ENCODE data around the gene NDUFC1.

DNA sequence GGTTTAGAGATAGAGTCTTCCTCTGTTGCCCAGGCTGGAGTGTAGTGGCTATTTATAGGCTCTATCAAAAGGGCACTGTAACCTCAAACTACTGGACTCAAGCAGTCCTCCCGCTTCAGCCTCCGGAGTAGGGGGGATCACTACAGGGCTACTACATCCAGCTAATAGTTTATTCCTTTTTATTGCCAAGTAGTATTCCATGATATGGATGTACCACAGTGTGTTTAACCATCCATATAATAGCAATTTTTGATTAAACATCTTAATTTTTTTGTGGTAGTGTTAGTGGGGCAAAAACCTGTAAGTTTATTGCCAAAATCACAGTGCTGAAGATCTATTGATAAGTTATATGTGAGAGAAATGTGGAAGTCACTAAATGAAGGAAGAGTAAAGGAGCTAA lies 2.6 kb upstream of the NDUFC1 start:
- no peak for TF ChIP-seq MYNN (IDR thresholded peaks at IDR 0.05)
- no peak for TF ChIP-seq MYNN (CRISPR knock-in tag; IDR thresholded peaks at IDR 0.05)
- TF ChIP-seq, protein P1, sequence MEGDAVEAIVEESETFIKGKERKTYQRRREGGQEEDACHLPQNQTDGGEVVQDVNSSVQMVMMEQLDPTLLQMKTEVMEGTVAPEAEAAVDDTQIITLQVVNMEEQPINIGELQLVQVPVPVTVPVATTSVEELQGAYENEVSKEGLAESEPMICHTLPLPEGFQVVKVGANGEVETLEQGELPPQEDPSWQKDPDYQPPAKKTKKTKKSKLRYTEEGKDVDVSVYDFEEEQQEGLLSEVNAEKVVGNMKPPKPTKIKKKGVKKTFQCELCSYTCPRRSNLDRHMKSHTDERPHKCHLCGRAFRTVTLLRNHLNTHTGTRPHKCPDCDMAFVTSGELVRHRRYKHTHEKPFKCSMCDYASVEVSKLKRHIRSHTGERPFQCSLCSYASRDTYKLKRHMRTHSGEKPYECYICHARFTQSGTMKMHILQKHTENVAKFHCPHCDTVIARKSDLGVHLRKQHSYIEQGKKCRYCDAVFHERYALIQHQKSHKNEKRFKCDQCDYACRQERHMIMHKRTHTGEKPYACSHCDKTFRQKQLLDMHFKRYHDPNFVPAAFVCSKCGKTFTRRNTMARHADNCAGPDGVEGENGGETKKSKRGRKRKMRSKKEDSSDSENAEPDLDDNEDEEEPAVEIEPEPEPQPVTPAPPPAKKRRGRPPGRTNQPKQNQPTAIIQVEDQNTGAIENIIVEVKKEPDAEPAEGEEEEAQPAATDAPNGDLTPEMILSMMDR (IDR thresholded peaks at IDR 0.05 in 2 of 3, conservative IDR thresholded peaks at IDR 0.05 in 1 of 3; ENCODE audit: insufficient read depth in 2 of 3, low read depth in 1 of 3, low read length in 3 of 3), result no peak
- TF ChIP-seq, protein P2, sequence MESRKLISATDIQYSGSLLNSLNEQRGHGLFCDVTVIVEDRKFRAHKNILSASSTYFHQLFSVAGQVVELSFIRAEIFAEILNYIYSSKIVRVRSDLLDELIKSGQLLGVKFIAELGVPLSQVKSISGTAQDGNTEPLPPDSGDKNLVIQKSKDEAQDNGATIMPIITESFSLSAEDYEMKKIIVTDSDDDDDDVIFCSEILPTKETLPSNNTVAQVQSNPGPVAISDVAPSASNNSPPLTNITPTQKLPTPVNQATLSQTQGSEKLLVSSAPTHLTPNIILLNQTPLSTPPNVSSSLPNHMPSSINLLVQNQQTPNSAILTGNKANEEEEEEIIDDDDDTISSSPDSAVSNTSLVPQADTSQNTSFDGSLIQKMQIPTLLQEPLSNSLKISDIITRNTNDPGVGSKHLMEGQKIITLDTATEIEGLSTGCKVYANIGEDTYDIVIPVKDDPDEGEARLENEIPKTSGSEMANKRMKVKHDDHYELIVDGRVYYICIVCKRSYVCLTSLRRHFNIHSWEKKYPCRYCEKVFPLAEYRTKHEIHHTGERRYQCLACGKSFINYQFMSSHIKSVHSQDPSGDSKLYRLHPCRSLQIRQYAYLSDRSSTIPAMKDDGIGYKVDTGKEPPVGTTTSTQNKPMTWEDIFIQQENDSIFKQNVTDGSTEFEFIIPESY (CRISPR knock-in tag; IDR thresholded peaks at IDR 0.05), result no peak

Data from K562 (cell line).